Smooth muscle cell (in vitro differentiated cells): ENCODE results near the gene MRPS18B. TPM values are rescaled to one million over a fixed set of nuclear protein-coding genes. Genes with fewer than 3 reads are reported as not detected.

ENCODE experiments used
- DNase-seq: peaks from one replicate; lab custom pipeline; 2025; ENCODE audit not compliant: unreplicated experiment; lab: John Stamatoyannopoulos, UW
- H2AFZ ChIP-seq: fragments of 200-600 bp; sonication (generic); 2 replicates; pipeline ENCODE4 v1.6.0; 2016; ENCODE audit warnings: antibody characterized with exemption, low read depth, mild to moderate bottlenecking
- H3F3A ChIP-seq: fragments of 200-600 bp; sonication (generic); 2 replicates; pipeline ENCODE4 v1.6.0; 2017; ENCODE audit warnings: antibody characterized with exemption, low read depth
- H3K27ac ChIP-seq: fragments of 200-600 bp; sonication (generic); 2 replicates; pipeline ENCODE4 v1.5.1; 2016; ENCODE audit warnings: low read depth, mild to moderate bottlenecking
- H3K27me3 ChIP-seq: fragments of 200-600 bp; sonication (generic); 2 replicates; pipeline ENCODE4 v1.6.1; 2016; ENCODE audit warnings: low read depth, mild to moderate bottlenecking
- H3K36me3 ChIP-seq: fragments of 200-600 bp; sonication (generic); 2 replicates; pipeline ENCODE4 v1.5.1; 2016; ENCODE audit warnings: low read depth
- H3K4me1 ChIP-seq: fragments of 200-600 bp; sonication (generic); 2 replicates; pipeline ENCODE4 v1.5.1; 2016; ENCODE audit warnings: low read depth
- H3K4me2 ChIP-seq: fragments of 200-600 bp; sonication (generic); 2 replicates; pipeline ENCODE4 v1.6.0; 2016; ENCODE audit warnings: mild to moderate bottlenecking
- H3K4me3 ChIP-seq: fragments of 200-600 bp; sonication (generic); 2 replicates; pipeline ENCODE4 v1.5.1; 2016; ENCODE audit warnings: mild to moderate bottlenecking
- H3K79me2 ChIP-seq: fragments of 200-600 bp; sonication (generic); 2 replicates; pipeline ENCODE4 v1.6.0; 2016; ENCODE audit warnings: low read depth, mild to moderate bottlenecking
- H3K9ac ChIP-seq: fragments of 200-600 bp; sonication (generic); 2 replicates; pipeline ENCODE4 v1.6.0; 2016; ENCODE audit warnings: low read depth
- H3K9me3 ChIP-seq: fragments of 200-600 bp; sonication (generic); replicated peaks from 2 replicates; pipeline ENCODE4 v1.5.1; 2016; ENCODE audit warnings: low read depth
- H4K20me1 ChIP-seq: fragments of 200-600 bp; sonication (generic); 2 replicates; pipeline ENCODE4 v1.6.0; 2016; ENCODE audit warnings: low read depth
- CTCF ChIP-seq: fragments of 200-600 bp; sonication (generic); IDR thresholded peaks from 2 replicates; pipeline ENCODE4 v1.5.1; 2017; ENCODE audit warnings: borderline replicate concordance, mild to moderate bottlenecking, antibody characterized with exemption; ENCODE audit not compliant: insufficient read depth, poor library complexity, severe bottlenecking
- WGBS: methylation state at CpG from one replicate; pipeline ENCODE4 v1.1.7; 2016; ENCODE audit warnings: low lambda C conversion rate; 5-methylcytosine and 5-hydroxymethylcytosine counted together
- polyA plus RNA-seq: library from polyadenylated mRNA; unstranded; fragments of >200 nt; fragmentation: Nextera tagmentation; extraction: Ambion mirVana; gene quantifications from 2 replicates; pipeline ENCODE4 v1.2.1, GENCODE V29; 2016
- total RNA-seq: library from RNA; depleted of rRNA; stranded (reverse); fragments of >200 nt; gene quantifications from 2 replicates; pipeline ENCODE4 v1.2.3, GENCODE V29; 2014

Gene MRPS18B
- total and polyA plus RNA-seq, 2 experiments from 2014 or later: 53.2 to 70.0 TPM

DNA sequence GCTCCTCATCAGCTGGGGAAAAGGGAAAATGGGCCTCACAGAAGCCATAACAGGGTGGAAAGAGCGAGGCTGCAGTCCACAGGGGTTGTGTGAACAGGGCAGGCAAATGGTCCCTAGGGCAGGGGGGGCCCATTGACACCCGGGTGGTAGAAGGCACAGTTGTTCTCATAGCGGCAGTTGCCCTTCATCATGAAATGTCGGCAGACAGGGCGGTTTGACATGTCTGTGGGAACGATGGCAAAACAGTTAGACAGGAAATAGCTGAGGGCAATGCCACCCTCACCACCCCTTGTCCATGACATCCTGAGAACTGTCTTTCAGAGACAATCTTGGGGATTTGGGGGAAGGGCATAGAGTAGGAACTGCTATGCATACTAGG is 16.2 kb upstream of the MRPS18B start:
- Histone ChIP-seq H3K9ac (no peak overlapping the region), H3K4me3 (no peak overlapping the region), H2AFZ (no peak overlapping the region), H3K4me1 (no peaks in the 10 kb centered on the region), H3K27me3 (no peaks in the 10 kb centered on the region), H3K4me2 (no peak overlapping the region), H3F3A (peaks cover 47% of the 10 kb centered on the region), H3K9me3 (no peaks in the 10 kb centered on the region), H4K20me1 (peaks cover 69% of the 10 kb centered on the region), H3K27ac (no peak overlapping the region), H3K79me2 (peaks cover 2% of the 10 kb centered on the region), H3K36me3 (peaks cover 29% of the 10 kb centered on the region)
- 94% methylated on average over 6 of the region's 6 CpGs for WGBS
- TF ChIP-seq CTCF: no peak
- no peak for DNase-seq

DNA sequence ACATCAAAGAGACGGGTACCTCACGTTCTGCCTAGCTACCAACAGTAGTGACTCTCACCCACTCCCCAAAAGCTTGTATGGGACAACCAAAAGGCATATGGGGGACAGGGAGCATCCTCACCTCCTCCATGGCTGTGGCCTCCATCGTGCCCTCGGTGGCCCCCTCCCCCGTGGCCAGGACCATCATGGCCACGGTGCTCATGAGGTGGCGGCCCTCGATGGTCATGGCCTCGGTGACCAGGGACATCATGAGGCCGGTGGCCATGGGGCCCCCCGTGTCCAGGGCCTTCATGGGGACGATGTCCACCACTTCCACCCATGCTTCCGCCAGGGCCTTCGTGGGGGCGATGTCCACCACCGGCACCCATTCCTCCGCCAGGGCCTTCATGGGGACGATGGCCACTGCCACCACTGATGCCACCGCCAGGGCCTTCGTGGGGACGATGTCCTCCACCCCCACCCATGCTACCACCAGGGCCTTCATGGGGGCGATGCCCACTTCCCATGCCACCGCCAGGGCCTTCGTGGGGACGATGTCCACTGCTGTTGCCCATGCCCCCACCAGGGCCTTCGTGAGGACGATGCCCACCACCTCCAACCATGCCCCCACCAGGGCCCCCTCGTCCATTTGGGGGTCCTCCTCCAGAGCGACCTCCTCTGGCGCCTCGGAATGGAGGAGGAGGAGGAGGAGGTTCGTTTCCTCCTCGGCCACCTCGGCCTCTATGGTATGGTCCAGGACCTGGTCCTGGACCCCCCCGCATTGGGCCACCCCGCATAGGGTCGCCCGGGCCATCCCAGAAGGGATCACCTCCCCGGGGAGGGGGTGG is 15.6 kb upstream of the MRPS18B start:
- no peak for TF ChIP-seq CTCF
- Histone ChIP-seq H3K4me3 (no peak overlapping the region), H3K79me2 (peaks cover 8% of the 10 kb centered on the region), H3K9me3 (no peaks in the 10 kb centered on the region), H3K27me3 (no peaks in the 10 kb centered on the region), H3K4me2 (no peak overlapping the region), H3K36me3 (peaks cover 35% of the 10 kb centered on the region), H4K20me1 (peaks cover 75% of the 10 kb centered on the region), H3K27ac (no peak overlapping the region), H3K9ac (no peak overlapping the region), H2AFZ (no peak overlapping the region), H3K4me1 (no peaks in the 10 kb centered on the region), H3F3A (peaks cover 53% of the 10 kb centered on the region)
- WGBS: 99% methylated on average over 36 of the region's 39 CpGs
- DNase-seq: no peak

GRCh38 chr6:30603961-30604360 is 13.7 kb upstream of the MRPS18B start:
- 98% methylated on average over 13 of the region's 13 CpGs for WGBS
- peaks cover 39% of the 10 kb centered on the region for H3K36me3 ChIP-seq
- no peak for DNase-seq
- no peaks in the 10 kb centered on the region for H3K9me3 ChIP-seq
- no peaks in the 10 kb centered on the region for H3K4me1 ChIP-seq
- H3K79me2 ChIP-seq: peaks cover 15% of the 10 kb centered on the region
- H3K4me3 ChIP-seq: no peak overlapping the region
- no peak overlapping the region for H2AFZ ChIP-seq
- H3K27me3 ChIP-seq: no peaks in the 10 kb centered on the region
- no peak overlapping the region for H3K4me2 ChIP-seq
- H3K9ac ChIP-seq: no peak overlapping the region
- H3K27ac ChIP-seq: no peak overlapping the region
- peaks cover 94% of the 10 kb centered on the region for H4K20me1 ChIP-seq
- TF ChIP-seq CTCF: no peak
- peaks cover 54% of the 10 kb centered on the region for H3F3A ChIP-seq

GRCh38 chr6:30610065-30610464 is 7.6 kb upstream of the MRPS18B start:
- Histone ChIP-seq H3K79me2 (peaks cover 15% of the 10 kb centered on the region), H3K9me3 (no peaks in the 10 kb centered on the region), H3K27me3 (no peaks in the 10 kb centered on the region), H3K4me1 (peaks cover 13% of the 10 kb centered on the region), H4K20me1 (peaks cover 95% of the 10 kb centered on the region), H3K9ac (no peak overlapping the region), H3K36me3 (peaks cover 19% of the 10 kb centered on the region), H3K27ac (peak overlapping the region; percentile 14), H3K4me3 (no peak overlapping the region), H3F3A (peaks cover 37% of the 10 kb centered on the region), H3K4me2 (no peak overlapping the region), H2AFZ (no peak overlapping the region)
- TF ChIP-seq CTCF: no peak
- DNase-seq: no peak
- 97% methylated on average over 4 of the region's 4 CpGs for WGBS
